Right ventricle myocardium inferior (tissue), 1 donor: ENCODE data around the gene CDKN2B-AS1. TPM values are rescaled to one million over a fixed set of nuclear protein-coding genes. Genes with fewer than 3 reads are reported as not detected.

Source experiments
- ATAC-seq: fragments of 200-7000 bp; cut with Tn5 transposase; one replicate; pipeline ENCODE4 v1.9.1; 2020; ENCODE audit warnings: mild to moderate bottlenecking, moderate library complexity
- DNase-seq: peaks from one replicate; pipeline ENCODE4 v3.0.0; 2021; ENCODE audit errors: missing footprints
- intact Hi-C: fragments of 100-400 bp; cut with DNase I; formaldehyde crosslinking; loops from one replicate; pipeline ENCODE4 v1.11.0; 2022
- total RNA-seq: library from RNA; stranded (reverse); fragmentation: NEBNext Ultra II Directional; extraction: Animal tissue kit (Norgen Biotek cat#: 25700); gene quantifications from one replicate; pipeline ENCODE4 v1.2.1, GENCODE V29; 2021
- donor health status: DM: no; HTN: yes; CAD: no; lungs with severe emphysema.

CDKN2B-AS1 gene
- total RNA-seq, 1 donor from 2014 or later: not detected

GRCh38 chr9:21974722-21975409 is 19.7 kb upstream of the CDKN2B-AS1 start:
- peak; percentile 74 for DNase-seq
- intact Hi-C loops: loop anchor here (1.0 kb wide), 1 partner anchor 8 kb away; no protein-coding TSS in a partner anchor
- peak; percentile 34 for ATAC-seq

- no peak for DNase-seq
- intact Hi-C loops: no loop called here
- no peak for ATAC-seq
Observed at GRCh38 chr9:21976334-21976875, 18.2 kb upstream of the CDKN2B-AS1 start.

- intact Hi-C loops: no loop called here
- no peak for DNase-seq
- no peak for ATAC-seq
Observed at GRCh38 chr9:21982391-21982790, 12.2 kb upstream of the CDKN2B-AS1 start.

- intact Hi-C loops: loop anchor here (1.0 kb wide), 1 partner anchor 8 kb away; no protein-coding TSS in a partner anchor
- DNase-seq: no peak
- ATAC-seq: no peak
Observed at GRCh38 chr9:21982861-21983560, 11.6 kb upstream of the CDKN2B-AS1 start.

- ATAC-seq: no peak
- intact Hi-C loops: loop anchor here (1.0 kb wide), 1 partner anchor 8 kb away; no protein-coding TSS in a partner anchor
- DNase-seq: no peak
Observed at GRCh38 chr9:21983561-21983935, 11.0 kb upstream of the CDKN2B-AS1 start.

GRCh38 chr9:21984101-21984500 is 10.5 kb upstream of the CDKN2B-AS1 start:
- intact Hi-C loops: no loop called here
- no peak for DNase-seq
- ATAC-seq: no peak

- intact Hi-C loops: no loop called here
- ATAC-seq (no peak), DNase-seq (no peak)
Observed at GRCh38 chr9:21985964-21986667, 8.5 kb upstream of the CDKN2B-AS1 start.

- intact Hi-C loops: no loop called here
- ATAC-seq (no peak), DNase-seq (no peak)
Observed at GRCh38 chr9:21988056-21988990, 6.3 kb upstream of the CDKN2B-AS1 start.

- DNase-seq (peak; percentile 64), ATAC-seq (no peak)
- intact Hi-C loops: no loop called here
Observed at GRCh38 chr9:21989440-21990189, 5.0 kb upstream of the CDKN2B-AS1 start.

- intact Hi-C loops: no loop called here
- no peak for ATAC-seq
Observed at GRCh38 chr9:21991072-21991959, 3.3 kb upstream of the CDKN2B-AS1 start.

GRCh38 chr9:21993007-21993406 is 1.6 kb upstream of the CDKN2B-AS1 start:
- intact Hi-C loops: no loop called here
- no peak for ATAC-seq

More at GRCh38 chr9:21991072-21991959, 3.3 kb upstream of the CDKN2B-AS1 start:
- DNase-seq: no peak

GRCh38 chr9:21993893-21994555 is 567 bp upstream of the CDKN2B-AS1 start, which contains the start of gene CDKN2A:
TSS of gene CDKN2A (minus strand) at chr9:21994392.
- intact Hi-C loops: no loop called here
- peak; percentile 26 for ATAC-seq
- peak; percentile 74 for DNase-seq

More at GRCh38 chr9:21993007-21993406, 1.6 kb upstream of the CDKN2B-AS1 start:
- DNase-seq: no peak

- ATAC-seq (peak; percentile 87), DNase-seq (peak; percentile 86)
- intact Hi-C loops: no loop called here
Observed at GRCh38 chr9:21995006-21995665, 545 bp downstream of the CDKN2B-AS1 start.

- DNase-seq: peak; percentile 74
- intact Hi-C loops: no loop called here
- ATAC-seq: peak; percentile 77
Observed at GRCh38 chr9:21995666-21996398, 1.2 kb downstream of the CDKN2B-AS1 start.

GRCh38 chr9:21996438-21996837 is 1.8 kb downstream of the CDKN2B-AS1 start:
- ATAC-seq (no peak), DNase-seq (peak; percentile 55)
- intact Hi-C loops: no loop called here
